Measurements from ENCODE around the gene SERPINA9. TPM values are rescaled to one million over a fixed set of nuclear protein-coding genes. Genes with fewer than 3 reads are reported as not detected.

The SERPINA9 gene
- total RNA-seq, 6 experiments from 2014 or later: not detected

- Mint-ChIP-seq H3K27ac (no peak overlapping the region), H3K4me3 (no peak overlapping the region), H3K9me3 (peaks cover 30% of the 10 kb centered on the region), H3K27me3 (ENCODE audit: insufficient read depth) (no peaks in the 10 kb centered on the region; the same call in none of the 2 replicates), H3K36me3 (ENCODE audit: low read depth) (peaks cover 6% of the 10 kb centered on the region; the same call in 1 of the 2 replicates), H3K4me1 (ENCODE audit: low read depth) (no peaks in the 10 kb centered on the region)
- no peak for DNase-seq
- TF ChIP-seq, protein P1, sequence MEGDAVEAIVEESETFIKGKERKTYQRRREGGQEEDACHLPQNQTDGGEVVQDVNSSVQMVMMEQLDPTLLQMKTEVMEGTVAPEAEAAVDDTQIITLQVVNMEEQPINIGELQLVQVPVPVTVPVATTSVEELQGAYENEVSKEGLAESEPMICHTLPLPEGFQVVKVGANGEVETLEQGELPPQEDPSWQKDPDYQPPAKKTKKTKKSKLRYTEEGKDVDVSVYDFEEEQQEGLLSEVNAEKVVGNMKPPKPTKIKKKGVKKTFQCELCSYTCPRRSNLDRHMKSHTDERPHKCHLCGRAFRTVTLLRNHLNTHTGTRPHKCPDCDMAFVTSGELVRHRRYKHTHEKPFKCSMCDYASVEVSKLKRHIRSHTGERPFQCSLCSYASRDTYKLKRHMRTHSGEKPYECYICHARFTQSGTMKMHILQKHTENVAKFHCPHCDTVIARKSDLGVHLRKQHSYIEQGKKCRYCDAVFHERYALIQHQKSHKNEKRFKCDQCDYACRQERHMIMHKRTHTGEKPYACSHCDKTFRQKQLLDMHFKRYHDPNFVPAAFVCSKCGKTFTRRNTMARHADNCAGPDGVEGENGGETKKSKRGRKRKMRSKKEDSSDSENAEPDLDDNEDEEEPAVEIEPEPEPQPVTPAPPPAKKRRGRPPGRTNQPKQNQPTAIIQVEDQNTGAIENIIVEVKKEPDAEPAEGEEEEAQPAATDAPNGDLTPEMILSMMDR (IDR thresholded peaks at IDR 0.05): no peak
These were observed 3.2 kb downstream of the SERPINA9 start for GRCh38 chr14:94472842-94473241.

GRCh38 chr14:94471045-94471444, 5.0 kb downstream of the SERPINA9 start:
- no peak overlapping the region for H3K27ac Mint-ChIP-seq
- H3K4me1 Mint-ChIP-seq (ENCODE audit: low read depth): no peaks in the 10 kb centered on the region
- TF ChIP-seq, protein P1 (IDR thresholded peaks at IDR 0.05): no peak
- peaks cover 39% of the 10 kb centered on the region for H3K9me3 Mint-ChIP-seq
- no peak for DNase-seq
- H3K36me3 Mint-ChIP-seq (ENCODE audit: low read depth): peaks cover 6% of the 10 kb centered on the region; the same call in 1 of the 2 replicates
- no peak overlapping the region for H3K4me3 Mint-ChIP-seq
- no peaks in the 10 kb centered on the region; the same call in none of the 2 replicates for H3K27me3 Mint-ChIP-seq (ENCODE audit: insufficient read depth)

DNA sequence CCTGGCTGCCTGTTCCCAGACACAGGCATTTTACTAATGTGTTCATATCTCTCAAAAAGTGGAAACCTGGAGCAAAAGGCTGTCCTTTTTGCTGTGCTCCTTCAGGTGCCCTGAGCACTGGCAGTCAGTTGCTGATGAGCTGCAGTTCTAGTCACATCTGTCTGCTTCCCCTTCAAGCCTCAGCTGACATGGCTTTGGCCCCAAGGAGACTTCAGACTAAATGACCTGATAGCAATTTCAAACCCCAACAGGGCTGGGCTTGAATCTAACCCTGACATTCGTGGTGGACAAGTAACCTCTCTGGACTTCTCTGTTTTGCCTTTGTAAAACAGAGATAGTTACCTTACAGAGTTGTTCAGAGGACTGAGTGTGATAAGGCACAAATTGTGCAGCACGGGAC, 5.7 kb downstream of the SERPINA9 start:
- TF ChIP-seq, protein P1 (IDR thresholded peaks at IDR 0.05): no peak
- Mint-ChIP-seq H3K9me3 (peaks cover 43% of the 10 kb centered on the region), H3K27ac (no peak overlapping the region), H3K4me3 (no peak overlapping the region), H3K36me3 (ENCODE audit: low read depth) (peaks cover 6% of the 10 kb centered on the region; the same call in 1 of the 2 replicates), H3K27me3 (ENCODE audit: insufficient read depth) (no peaks in the 10 kb centered on the region; the same call in none of the 2 replicates), H3K4me1 (ENCODE audit: low read depth) (no peaks in the 10 kb centered on the region)
- DNase-seq: no peak

DNA sequence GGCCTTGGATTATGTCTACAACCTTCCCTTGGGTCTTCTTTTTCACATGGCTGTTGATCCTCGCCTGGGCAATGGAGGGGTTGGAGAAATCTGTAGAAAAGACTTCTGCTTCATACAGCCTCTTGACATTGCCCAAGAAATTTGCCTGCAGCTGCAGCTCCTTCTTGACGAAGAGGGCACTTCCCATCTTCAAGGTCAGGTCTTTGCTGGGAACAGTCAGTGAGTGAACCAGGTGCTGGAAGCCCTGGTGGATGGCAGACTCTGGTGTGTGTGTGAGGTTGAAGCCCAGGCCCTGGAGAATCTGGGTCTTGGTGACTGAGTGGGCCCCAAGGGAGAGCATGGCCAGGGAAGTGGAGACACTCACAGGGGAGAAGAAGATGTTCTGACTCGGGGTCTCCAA, 6.7 kb downstream of the SERPINA9 start:
- Mint-ChIP-seq H3K27ac (no peak overlapping the region), H3K27me3 (ENCODE audit: insufficient read depth) (no peaks in the 10 kb centered on the region; the same call in none of the 2 replicates), H3K9me3 (peaks cover 43% of the 10 kb centered on the region), H3K36me3 (ENCODE audit: low read depth) (peaks cover 6% of the 10 kb centered on the region; the same call in 1 of the 2 replicates), H3K4me1 (ENCODE audit: low read depth) (no peaks in the 10 kb centered on the region), H3K4me3 (no peak overlapping the region)
- TF ChIP-seq, protein P1 (IDR thresholded peaks at IDR 0.05): no peak
- DNase-seq: no peak

DNA sequence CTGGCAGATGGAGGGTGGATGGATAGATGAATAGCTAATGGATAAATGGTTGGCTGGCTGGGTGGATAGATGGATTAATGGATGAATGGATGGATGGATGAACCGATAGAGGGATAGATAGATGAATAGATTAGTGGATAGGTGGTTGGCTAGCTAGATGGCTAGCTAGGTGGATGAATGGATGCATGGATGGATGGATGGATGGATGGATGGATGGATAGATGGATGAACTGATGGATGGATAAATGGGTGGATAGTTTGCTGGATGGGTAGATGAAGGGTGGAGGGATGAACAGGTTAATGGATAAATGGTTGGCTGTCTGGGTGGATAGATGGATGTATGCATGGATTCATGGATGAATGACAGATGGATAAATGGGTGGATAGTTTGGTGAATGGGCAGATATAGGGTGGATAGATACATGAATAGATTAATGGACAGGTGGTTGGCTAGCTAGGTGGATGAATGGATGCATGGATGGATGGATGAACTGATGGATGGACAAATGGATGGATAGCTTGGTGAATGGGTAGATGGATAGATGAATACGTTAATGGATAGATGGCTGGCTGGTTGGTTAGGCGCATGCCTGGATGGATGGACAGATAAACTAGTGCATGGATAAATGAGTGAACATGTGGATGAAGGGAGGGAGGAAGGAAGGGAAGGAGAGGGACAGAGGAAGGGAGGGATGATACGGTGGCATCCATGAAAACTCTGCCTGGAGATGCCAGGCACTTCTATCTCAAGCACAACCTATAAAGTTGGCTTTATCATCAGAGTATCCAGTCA, 8.1 kb downstream of the SERPINA9 start:
- Mint-ChIP-seq H3K27ac (no peak overlapping the region), H3K4me1 (ENCODE audit: low read depth) (no peaks in the 10 kb centered on the region), H3K9me3 (peaks cover 45% of the 10 kb centered on the region), H3K27me3 (ENCODE audit: insufficient read depth) (no peaks in the 10 kb centered on the region; the same call in none of the 2 replicates), H3K4me3 (no peak overlapping the region), H3K36me3 (ENCODE audit: low read depth) (peaks cover 11% of the 10 kb centered on the region)
- no peak for DNase-seq
- TF ChIP-seq, protein P1 (IDR thresholded peaks at IDR 0.05): no peak
